Esophagus mucosa (tissue), 1 donor: Measurements from ENCODE around the gene GLB1L2. TPM values are rescaled to one million over a fixed set of nuclear protein-coding genes. Genes with fewer than 3 reads are reported as not detected.
A peak's percentile ranks its signal among the peaks of the same experiment; 100 is the strongest.

Source experiments
- ATAC-seq: fragments of 200-7000 bp; cut with Tn5 transposase; one replicate; pipeline ENCODE4 v1.9.1; 2020
- total RNA-seq: library from RNA; stranded (reverse); gene quantifications from one replicate; pipeline ENCODE4 v1.2.4, GENCODE V29; 2023
- donor health status: DM: yes; HTN: yes; CAD: no.

The GLB1L2 gene
- total RNA-seq, 1 donor from 2014 or later, result 2.2 TPM

GRCh38 chr11:134322553-134322952 lies 9.2 kb upstream of the GLB1L2 start:
- ATAC-seq, result no peak

DNA sequence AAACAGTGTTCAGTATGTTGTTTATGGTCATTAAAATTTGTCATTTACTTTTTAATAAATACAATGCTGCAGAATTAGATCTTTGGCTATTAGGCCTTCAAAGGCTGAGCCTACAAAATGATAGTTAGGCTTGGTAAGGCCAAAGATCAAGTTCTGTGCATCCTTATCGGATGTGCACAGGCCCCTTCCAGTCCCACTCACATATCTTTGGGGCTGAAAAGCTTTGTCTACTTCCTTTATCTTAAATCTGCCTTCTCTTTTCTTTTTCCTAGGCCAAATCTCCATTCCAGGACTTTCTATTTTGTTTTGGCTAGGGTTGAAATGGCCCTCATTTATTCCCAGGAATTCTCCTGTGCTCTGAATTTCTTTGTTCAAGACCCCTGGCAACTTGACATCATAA lies 3.4 kb upstream of the GLB1L2 start:
- ATAC-seq, result no peak

GRCh38 chr11:134330611-134331353 lies 1.0 kb upstream of the GLB1L2 start:
- no peak for ATAC-seq

- ATAC-seq, result peak; percentile 26
Measured at GRCh38 chr11:134332189-134332631, 422 bp downstream of the GLB1L2 start.

- ATAC-seq, result no peak
Measured at GRCh38 chr11:134332782-134333181, 994 bp downstream of the GLB1L2 start.

DNA sequence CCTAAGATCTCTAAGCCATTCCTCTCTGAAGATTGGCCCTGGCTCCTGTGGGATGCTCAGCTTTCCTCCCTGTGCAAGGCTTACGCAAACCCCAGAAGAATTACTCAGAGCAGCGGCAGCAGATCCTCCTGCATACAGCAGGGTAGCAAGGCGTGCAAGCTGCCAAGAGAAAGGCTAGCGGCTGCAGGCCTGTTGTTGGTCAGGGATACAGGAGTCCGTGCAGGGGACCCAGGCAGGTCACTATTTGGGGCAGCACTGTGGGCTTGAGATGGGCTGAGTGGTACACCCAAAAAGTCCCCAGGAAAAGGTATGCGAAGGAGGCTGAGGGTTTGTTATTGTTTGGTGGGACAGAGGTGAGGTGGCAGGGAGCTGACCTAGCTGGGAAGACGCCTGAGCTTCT lies 1.5 kb downstream of the GLB1L2 start:
- ATAC-seq, result no peak

DNA sequence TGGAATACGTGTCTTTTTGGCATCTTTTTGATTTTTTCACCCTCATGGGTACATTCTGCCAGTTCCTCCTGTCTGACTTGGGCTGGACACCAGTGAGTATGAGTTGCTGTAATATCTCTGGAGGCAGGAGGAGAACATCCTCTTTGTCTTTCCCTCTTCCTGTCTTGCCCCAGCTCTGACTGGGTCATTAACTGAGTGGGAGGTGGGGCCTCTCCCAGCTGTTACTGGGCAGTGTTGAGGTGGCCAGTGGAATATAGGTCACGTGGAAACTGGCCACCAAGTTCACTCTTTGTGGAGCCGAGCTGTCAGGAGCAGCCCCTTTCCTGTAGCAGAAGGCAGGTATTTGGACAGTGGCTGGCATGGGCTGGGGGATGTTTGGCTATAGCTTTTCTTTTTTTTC lies 2.2 kb downstream of the GLB1L2 start:
- no peak for ATAC-seq

DNA sequence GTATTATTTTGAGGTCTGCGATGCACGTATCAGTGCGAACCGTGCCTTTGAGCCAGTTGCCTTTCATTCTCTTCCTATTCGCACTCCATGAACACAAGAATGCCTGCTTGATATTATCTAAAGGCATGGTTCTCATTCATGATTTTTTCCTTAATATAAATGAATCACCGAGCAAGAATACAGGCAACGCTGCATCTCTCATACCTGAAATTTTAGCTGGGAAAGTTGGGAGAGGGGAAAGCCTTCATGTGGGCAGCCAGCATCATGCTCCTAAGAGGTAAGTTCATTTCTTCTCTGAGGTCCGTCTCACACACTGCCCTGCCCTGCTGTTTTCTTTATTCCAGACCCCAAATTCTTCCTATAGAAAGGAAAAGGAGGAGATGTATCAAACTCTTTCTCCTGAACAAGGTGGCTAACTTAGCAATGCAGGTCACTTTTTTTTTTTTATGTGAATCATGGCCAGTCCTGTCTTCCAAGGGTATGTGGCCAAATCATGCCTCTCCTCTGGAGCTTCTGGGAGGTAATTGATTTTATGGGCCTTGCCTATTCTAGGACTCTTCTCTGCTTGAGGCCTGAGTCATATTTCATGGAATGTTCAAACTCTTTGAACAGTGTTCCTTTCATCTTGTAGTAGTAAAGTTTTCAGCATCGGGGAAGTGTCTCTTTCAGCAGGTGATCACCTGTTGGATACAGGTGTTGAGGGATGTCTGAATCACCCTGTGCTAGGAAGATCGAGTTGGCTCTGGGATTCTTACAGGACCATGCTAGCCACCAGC lies 3.2 kb downstream of the GLB1L2 start:
- ATAC-seq, result no peak

- no peak for ATAC-seq
Measured at GRCh38 chr11:134337051-134337450, 5.3 kb downstream of the GLB1L2 start.

DNA sequence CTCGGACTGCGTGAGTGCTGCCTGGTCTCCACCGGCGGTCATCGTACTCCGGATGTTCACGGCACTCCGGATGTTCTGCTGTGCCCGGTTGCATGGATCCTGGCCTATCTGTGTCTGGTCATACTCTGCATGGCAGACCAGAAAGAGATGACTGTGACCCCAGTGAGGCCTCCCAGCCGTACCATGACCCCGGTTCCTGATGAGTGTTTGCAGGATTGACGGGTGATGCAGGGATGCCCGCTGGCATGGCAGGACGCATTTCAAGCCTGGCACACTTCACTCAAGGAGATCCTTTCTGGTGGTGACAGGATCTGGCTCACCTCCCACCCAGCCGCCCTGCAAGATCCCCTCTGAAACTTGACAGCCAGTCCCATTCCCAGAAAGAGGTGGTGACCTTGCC lies 6.3 kb downstream of the GLB1L2 start:
- ATAC-seq, result no peak

DNA sequence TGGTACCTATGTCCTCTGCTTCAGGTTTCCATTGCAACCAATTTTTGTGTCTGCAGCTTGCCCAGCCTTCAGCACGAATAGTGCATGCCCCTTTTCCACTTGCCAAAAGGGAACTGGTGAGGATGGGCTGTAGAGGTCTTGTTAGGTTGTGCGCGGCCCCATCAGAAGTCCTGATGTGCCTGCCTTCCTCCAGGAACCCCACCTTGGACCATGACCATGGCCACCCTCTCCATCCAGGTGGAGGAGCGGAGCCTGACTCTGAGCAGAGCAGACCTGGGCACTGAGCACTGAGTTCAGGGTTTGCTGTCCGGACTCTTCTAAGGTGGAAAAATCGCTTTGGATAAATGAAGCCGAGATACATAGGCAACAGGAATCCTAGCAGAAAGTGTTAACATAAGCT lies 6.9 kb downstream of the GLB1L2 start:
- no peak for ATAC-seq

GRCh38 chr11:134339756-134340155 lies 8.0 kb downstream of the GLB1L2 start:
- ATAC-seq, result peak; percentile 80

- no peak for ATAC-seq
Measured at GRCh38 chr11:134340354-134340964, 8.7 kb downstream of the GLB1L2 start.

DNA sequence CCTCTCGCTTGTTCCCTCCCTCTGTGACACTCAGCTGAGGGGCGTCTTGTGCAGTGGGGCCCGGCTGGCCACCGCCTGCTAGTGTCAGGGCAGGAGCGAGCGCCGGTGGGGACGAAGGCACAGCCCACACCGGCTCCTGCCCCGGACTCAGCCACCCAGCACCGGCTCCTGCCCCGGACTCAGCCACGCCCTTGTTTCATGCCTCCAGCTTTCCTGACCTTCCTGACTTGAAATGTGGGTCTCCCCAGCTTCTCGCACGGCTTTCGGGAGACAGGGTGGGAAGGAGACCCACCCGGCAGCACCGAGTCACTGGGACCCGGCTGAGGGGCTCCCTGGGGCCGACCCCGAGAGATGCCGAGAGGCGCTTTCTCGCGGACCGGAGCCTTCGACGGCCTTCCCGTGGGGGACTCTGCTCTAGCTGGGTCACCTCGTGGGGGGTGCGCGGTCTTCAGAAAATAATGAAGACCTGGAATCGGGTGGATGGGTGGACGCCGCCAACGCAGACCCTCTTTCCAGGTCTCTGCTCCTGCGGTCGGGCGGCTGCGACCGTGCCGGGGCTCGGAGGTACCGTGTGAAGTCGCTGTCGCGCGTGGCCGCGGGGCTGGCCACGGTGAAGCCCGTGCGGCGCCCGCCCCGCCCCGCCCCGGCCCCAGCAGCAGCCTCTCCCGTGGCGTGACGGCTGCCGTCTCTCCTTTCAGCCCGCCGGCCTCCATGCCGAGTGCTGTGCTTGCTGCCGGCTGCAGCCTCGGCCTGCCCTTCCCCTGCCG lies 10.2 kb downstream of the GLB1L2 start:
- ATAC-seq, result no peak

- no peak for ATAC-seq
Measured at GRCh38 chr11:134342572-134343340, 11.0 kb downstream of the GLB1L2 start.

DNA sequence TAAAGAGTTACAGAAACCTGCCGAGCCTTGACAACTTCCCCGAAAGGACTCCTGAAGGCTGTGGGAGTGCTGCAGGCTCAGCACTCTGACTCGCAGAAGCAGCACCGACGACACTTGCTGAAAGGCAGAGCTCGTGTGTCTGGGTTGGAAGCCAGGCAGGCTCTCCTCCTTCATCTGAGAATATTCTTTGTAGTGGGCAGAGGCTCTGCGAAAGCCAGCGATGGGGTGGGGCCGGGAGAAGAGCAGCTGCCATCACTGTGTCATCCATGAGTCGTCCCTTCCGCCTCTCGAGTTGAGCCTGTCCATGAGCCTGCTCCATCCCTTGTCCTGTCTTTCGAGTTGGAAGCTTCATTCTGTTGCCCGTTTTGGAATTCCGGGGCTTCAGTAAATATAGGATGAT lies 11.9 kb downstream of the GLB1L2 start:
- ATAC-seq, result no peak

GRCh38 chr11:134344497-134345236 lies 12.9 kb downstream of the GLB1L2 start:
- peak; percentile 12 for ATAC-seq

DNA sequence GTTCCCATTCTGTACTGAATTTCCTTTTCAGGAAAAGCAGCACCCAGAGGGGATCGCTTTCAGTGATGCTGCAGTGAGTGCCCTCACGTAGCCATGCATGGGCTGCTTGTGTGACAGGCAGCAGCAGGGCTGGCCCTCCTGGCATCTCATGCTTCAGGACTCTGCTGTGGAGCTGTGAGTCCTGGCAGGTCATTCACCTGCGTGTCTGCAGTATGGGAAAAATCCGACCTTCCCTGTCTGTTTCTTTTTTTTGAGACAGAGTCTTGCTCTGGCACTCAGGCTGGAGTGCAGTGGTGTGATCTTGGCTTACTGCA lies 13.4 kb downstream of the GLB1L2 start:
- no peak for ATAC-seq

GRCh38 chr11:134346101-134346975 lies 14.6 kb downstream of the GLB1L2 start:
- peak; percentile 32 for ATAC-seq

- no peak for ATAC-seq
Measured at GRCh38 chr11:134346976-134347350, 15.2 kb downstream of the GLB1L2 start.

DNA sequence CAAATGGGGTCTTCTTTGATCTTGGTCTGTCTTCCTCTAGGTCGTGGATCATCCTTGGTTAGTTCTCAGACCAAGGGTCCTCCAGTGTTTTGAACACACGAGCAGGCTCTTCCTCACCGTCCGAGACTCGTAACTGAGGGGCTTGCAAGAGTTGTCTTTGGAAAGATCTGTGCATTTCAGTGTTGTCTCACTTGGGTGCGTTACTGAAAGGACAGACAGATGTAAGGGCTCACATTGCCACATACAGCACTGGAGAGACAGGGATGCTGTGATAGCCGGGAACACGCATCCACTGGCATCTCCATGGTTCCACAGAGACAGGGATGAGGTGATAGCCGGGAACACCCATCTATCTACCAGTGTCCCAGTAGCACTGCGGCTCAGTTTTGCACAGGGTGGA lies 15.7 kb downstream of the GLB1L2 start:
- ATAC-seq, result no peak
